ENCODE measurements around the gene MALL. TPM values are rescaled to one million over a fixed set of nuclear protein-coding genes. Genes with fewer than 3 reads are reported as not detected.

The MALL gene
- total and polyA plus RNA-seq, 2 of the 8 experiments (the other 6 are each of a cell fraction or from before 2014, with no cell fraction given), result 3.9 to 8.0 TPM

DNA sequence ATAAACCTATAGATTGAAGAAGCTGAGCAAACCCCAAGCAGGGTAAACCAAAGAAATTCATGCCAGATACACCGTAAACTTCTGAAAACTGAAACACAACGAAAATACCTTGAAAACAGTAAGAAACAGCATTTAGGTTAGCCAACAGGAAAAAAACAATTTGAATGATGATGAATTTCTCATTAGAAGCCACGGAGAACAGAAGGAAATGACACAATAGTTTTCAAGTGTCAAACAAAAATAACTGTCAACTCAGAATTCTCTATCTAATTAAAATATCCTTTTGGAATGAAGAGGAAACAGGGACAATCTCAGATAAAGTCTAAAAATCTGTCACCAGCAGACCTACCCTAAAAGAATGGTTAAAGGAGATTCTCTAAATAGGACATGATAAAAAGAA lies 37.3 kb upstream of the MALL start:
- Histone ChIP-seq H3K79me2 (ENCODE audit: control insufficient read depth in 1 of 2, insufficient read depth in 2 of 2, low read length in 2 of 2) (no peaks in the 10 kb centered on the region), H3K27me3 (replicated peaks in 1 of 4; ENCODE audit: control insufficient read depth in 3 of 4, extremely low read depth in 1 of 4, insufficient read depth in 3 of 4, low read length in 3 of 4) (no peaks in the 10 kb centered on the region), H3K23ac (ENCODE audit: insufficient read length) (no peak overlapping the region), H3K14ac (ENCODE audit: insufficient read length) (no peak overlapping the region), H3K4me2 (ENCODE audit: insufficient read depth in 1 of 2, low read depth in 2 of 2, low read length in 2 of 2) (no peak overlapping the region), H3K27ac (ENCODE audit: low read depth, low read length) (no peak overlapping the region), H2BK15ac (ENCODE audit: low read length) (no peak overlapping the region), H2BK20ac (ENCODE audit: low read length) (no peak overlapping the region), H3K23me2 (ENCODE audit: low read depth, low read length) (no peaks in the 10 kb centered on the region; the same call in 1 of the 2 replicates), H2AK5ac (ENCODE audit: low read depth, low read length) (no peak overlapping the region), H3K4ac (replicated peaks; ENCODE audit: insufficient read length, low read depth, low read length) (no peak overlapping the region), H3K18ac (ENCODE audit: extremely low read depth, low read length) (no peak overlapping the region), H4K8ac (ENCODE audit: extremely low read depth, insufficient read depth, low read length) (no peak overlapping the region), H3K79me1 (ENCODE audit: low read depth, low read length) (no peaks in the 10 kb centered on the region), H3K9ac (replicated peaks in 1 of 4; ENCODE audit: extremely low read depth in 1 of 4, low read depth in 3 of 4, low read length in 3 of 4) (no peak overlapping the region), H3K4me1 (replicated peaks in 1 of 4; ENCODE audit: control insufficient read depth in 3 of 4, insufficient read depth in 4 of 4, low read length in 3 of 4) (no peaks in the 10 kb centered on the region), H2BK12ac (ENCODE audit: low read depth, low read length) (no peak overlapping the region), H3K9me3 (ENCODE audit: insufficient read depth in 2 of 2, low read depth in 1 of 2, low read length in 1 of 2) (peaks cover 13 to 16% of the 10 kb centered on the region in 2 experiments), H3K56ac (replicated peaks; ENCODE audit: insufficient read length, low read depth, low read length) (no peak overlapping the region), H2AFZ (ENCODE audit: low read length) (no peak overlapping the region), H4K5ac (ENCODE audit: insufficient read length, low read depth, low read length) (no peak overlapping the region), H3K36me3 (ENCODE audit: control insufficient read depth in 2 of 4, insufficient read depth in 4 of 4, low read length in 3 of 4) (no peaks in the 10 kb centered on the region), H3K4me3 (ENCODE audit: extremely low read depth in 1 of 4, insufficient read depth in 2 of 4, low read depth in 3 of 4, low read length in 4 of 4) (no peak overlapping the region), H2BK120ac (replicated peaks; ENCODE audit: low read depth, low read length) (no peak overlapping the region), H4K91ac (replicated peaks; ENCODE audit: insufficient read length, low read length) (no peak overlapping the region), H2BK5ac (ENCODE audit: low read depth, low read length) (no peak overlapping the region), H4K20me1 (replicated peaks in 1 of 2; ENCODE audit: control insufficient read depth in 1 of 2, insufficient read depth in 2 of 2, low read length in 2 of 2) (no peaks in the 10 kb centered on the region)
- no peak for FAIRE-seq
- ChIA-PET CTCF (ENCODE audit: partially characterized antibody) (no interaction called here), POLR2A (ENCODE audit: partially characterized antibody) (no interaction called here)
- DNase-seq (ENCODE audit: low read depth in 1 of 2, low spot score in 2 of 2), result no peak
- TF ChIP-seq CBX8 (IDR thresholded peaks at IDR 0.05; ENCODE audit: borderline replicate concordance, low read depth, low read length) (no peak), TAF7 (optimal IDR thresholded peaks at IDR 0.05; ENCODE audit: borderline replicate concordance, low read depth, low read length) (no peak), FOSL1 (IDR thresholded peaks at IDR 0.05; ENCODE audit: insufficient read depth, low read depth, low read length) (no peak), EP300 (IDR thresholded peaks at IDR 0.05; ENCODE audit: borderline replicate concordance in 1 of 2, low read depth in 2 of 2, low read length in 2 of 2) (no peak), SIX5 (IDR thresholded peaks at IDR 0.05; ENCODE audit: low read depth, low read length) (no peak), RBBP5 (IDR thresholded peaks at IDR 0.05; ENCODE audit: borderline replicate concordance, low read depth, low read length) (no peak), SUZ12 (IDR thresholded peaks at IDR 0.05; ENCODE audit: low read length) (no peak)
- 82% methylated on average over 3 of the region's 3 CpGs; no CpG with 5 or more reads in 1 of the 2 experiments for WGBS, 2 experiments (ENCODE audit: extremely low coverage in 1 of 2, insufficient coverage in 1 of 2, insufficient read length in 1 of 2, insufficient replicate concordance in 2 of 2, low coverage in 1 of 2, low lambda C conversion rate in 2 of 2, missing lambda C conversion rate in 1 of 2)
